Stomach (tissue), 4 donors: ENCODE data around the gene PSMD14.
"Not testable (repeated sequence)": the region's sequence is repeated elsewhere in the genome, so short reads cannot be mapped to it uniquely, and the experiment has no call there.

Experiments
- CTCF ChIP-seq, 7 experiments: fragments of 450-650 bp in 4 of 7; fragments of 200-600 bp in 3 of 7; sonication (generic) in 3 of 7; IDR thresholded peaks; one replicate each; pipeline ENCODE4 v1.5.1; 2016 to 2019; ENCODE audit warnings: antibody characterized with exemption in 7 of 7, control low read depth in 2 of 7, mild to moderate bottlenecking in 1 of 7
- POLR2A ChIP-seq, 4 donors: fragments of 450-650 bp; IDR thresholded peaks; one replicate each; pipeline ENCODE4 v1.6.1; 2016; ENCODE audit warnings: antibody characterized with exemption in 4 of 4, control low read depth in 2 of 4, mild to moderate bottlenecking in 1 of 4, moderate library complexity in 1 of 4
- POLR2AphosphoS5 ChIP-seq, 3 donors: sonication (generic); formaldehyde crosslinking; IDR thresholded peaks; one replicate each; pipeline ENCODE4 v1.6.1; 2016; ENCODE audit warnings: antibody characterized with exemption in 3 of 3

- TF ChIP-seq CTCF, POLR2A, POLR2AphosphoS5 (IDR thresholded peaks at IDR 0.05): not testable (repeated sequence)
These were observed 25.9 kb upstream of the PSMD14 start for GRCh38 chr2:161282311-161282644.
